Ramos (cell line): ENCODE results near the gene RBM24.

Experiments
- in situ Hi-C: fragments of 300-500 bp; cut with MboI; formaldehyde crosslinking; loops from one replicate; pipeline ENCODE4 v1.14.3; 2022; ENCODE audit warnings: low sequenced_read_pairs; ENCODE audit not compliant: unreplicated experiment

Gene RBM24

DNA sequence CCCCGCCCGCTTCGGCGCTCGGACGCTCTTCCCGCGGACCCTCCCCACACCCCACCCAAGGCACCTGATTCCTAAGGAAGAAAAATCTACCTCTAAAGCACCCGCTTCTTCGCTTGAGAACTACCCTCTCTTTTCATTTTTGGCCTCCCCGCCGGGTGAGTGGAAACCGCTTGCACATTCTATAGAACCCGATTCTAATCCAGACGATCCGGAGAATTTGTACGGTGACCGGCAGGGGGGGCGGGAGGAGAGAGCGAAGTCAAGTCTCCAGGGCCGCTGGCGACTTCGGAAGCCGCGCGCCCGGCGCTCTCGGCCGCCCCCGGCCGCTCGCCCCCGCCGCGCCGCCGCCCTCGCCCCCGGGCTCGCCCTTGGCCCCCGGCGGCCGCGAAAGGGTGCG lies at the start of gene RBM24:
RBM24 (plus strand) TSS at position 262 of the 397 bp plus-strand sequence. CDS start 221 bp downstream, outside the sequence.
- in situ Hi-C loops = no loop called here

DNA sequence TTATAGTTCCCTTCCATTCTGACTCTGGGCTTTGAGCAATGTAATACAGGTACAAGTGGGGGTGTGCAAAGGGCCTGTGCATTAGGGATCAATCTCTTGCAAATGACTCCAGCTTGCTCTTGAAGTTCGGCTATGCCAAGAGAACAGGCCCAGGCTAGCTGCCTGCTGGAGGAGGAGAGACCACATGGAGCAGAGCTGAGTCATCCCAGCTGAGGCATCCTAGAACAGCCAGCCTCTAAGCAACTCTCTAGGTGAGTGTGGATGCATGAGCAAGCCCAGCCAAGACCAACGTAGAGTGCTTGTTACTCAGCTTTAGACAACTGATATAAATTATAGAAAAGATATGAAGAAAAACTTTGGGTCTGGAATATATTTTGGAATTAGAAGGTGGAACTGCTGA lies 47.6 kb upstream of the RBM24 start:
- in situ Hi-C loops = no loop called here

DNA sequence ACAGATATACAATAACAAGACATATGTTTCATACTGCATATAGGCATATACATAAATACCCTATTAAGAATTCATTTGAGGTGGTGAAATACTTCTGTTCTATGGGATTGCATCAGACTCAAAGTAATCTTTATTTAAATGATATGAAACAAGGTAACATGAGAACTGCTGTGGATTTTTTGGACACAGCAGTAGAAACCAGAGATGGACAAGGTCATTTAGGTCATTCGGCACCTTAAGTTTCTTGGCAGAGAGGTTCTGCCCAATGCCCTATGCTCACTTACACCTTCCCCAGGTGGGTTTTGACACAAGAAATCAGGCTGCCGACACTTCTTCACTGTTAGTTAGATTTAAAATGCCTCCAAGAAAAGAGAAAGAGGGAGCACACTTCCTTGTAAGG lies 43.9 kb upstream of the RBM24 start:
- in situ Hi-C loops = no loop called here

DNA sequence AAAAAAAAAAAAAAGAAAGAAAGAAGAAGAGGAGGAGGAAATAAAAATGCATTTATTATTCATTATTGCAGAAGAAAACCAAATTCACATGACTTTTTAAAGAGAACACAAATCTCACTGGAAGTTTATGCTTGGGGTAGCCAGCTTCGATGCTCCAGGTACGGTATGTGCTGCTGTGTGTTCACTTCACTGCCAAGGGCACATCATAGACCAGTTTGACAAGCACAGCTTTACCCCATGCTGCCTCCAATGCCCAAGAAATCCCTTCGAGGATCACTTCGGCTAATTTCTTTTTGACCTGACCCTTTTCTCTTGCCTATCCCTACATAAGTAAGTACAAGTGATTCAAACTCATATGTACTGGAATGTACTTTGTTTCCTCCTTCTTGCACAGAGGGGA lies 41.9 kb upstream of the RBM24 start:
- in situ Hi-C loops = no loop called here

DNA sequence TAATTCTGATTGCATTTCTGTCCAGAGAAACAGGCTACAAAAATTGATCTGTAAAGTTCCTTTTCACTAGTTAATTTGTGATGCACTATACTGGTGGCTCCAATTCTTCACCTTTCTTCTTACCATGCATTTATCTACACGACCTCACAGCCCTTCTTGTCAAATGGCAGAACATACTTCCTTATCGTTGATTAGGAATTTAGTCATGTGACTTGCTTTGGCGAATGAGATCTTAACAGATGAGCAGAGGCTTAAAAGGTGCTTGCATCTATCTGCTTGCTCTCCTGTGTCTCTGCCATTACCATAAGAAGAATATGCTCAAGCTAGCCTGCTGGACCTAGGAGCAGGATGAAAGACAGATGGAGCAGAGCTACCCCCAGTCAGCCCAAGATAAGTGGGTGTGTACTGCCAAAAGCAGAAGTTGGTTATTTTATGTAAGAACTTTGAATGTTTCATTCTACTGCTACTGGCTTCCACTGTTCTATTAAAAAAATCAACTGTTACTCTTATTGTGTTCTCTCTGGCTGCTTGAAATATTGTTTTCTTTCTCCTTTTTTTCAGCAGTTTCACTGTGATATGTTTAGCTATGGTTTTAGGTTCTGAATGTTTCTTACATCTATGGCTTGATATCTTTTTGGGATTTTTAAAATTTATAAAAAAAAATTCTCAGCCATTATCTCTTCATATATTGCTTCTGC lies 40.2 kb upstream of the RBM24 start:
- in situ Hi-C loops = no loop called here

DNA sequence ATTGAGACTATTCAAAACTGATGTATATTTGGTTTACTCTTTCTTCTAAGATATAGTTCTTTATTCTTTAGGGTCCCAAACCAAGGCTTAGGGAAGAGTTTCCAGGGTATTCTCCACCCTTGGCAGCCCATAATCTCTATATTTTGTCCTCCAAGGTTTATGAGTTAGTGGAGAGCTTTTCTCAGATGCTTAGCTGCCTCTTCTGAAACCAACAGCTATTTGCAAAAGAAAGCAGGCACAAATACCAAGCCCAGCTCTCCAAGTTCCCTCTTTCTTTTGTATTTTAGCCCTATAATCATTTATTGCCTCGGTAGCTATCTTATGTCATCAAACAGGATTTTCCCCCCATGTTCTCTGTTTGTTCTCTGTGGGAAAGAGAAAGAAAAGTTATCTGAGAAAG lies 39.1 kb upstream of the RBM24 start:
- in situ Hi-C loops = no loop called here

DNA sequence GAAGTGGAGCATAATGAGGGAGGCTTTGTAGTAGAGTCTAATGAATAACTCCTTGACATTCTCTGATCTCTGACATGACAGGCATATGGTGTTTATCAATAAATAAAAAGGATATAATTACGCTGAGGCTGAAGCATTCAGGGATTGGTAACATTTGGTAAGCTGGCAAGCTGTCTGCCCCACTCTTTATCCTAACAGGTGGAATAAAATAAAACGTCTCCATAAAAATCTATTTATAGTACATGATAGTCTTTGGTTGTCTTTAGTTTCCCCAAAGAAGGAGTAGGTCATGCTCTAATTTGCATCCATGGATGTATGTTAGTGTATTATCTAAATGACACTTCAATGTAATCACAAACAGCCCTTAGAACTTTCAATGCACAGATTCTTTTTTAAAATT lies 30.9 kb upstream of the RBM24 start:
- in situ Hi-C loops = no loop called here

DNA sequence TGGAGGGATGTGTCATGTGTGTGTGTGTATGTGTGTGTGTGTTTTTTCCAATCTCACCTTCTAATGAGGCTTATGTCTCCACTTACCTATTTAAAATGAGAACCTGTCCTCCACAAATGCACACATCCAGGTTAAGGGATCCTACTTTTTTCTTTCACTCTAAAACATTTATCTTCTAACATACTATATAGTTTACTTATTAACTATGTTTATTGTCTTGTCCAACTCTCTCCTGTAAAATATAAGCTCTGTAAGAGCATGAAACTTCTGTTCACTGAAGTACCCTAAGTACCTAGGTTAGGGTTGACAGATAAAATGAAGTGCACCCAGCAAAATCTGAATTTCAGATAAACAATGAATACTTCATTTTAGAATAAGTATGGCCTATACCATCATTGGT lies 29.2 kb upstream of the RBM24 start:
- in situ Hi-C loops = no loop called here

DNA sequence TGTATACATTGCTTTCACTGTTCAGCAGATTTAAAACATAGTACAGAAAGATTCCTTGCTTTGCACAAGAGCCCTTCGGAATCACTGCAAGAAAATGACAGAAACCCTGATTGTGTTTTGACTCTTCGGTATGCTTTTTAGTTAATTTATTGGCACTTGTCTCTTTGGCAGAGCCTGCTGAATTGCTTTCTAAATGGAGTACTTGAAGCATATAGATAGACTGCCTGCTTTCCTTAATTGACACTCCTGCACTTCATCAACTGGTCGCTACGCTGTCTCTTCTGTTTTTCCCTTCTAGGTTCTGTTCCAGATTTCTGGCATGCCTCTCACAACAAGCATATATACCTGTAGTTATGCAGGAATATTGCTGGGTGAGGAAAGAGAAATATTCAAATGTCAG lies 22.4 kb upstream of the RBM24 start:
- in situ Hi-C loops = no loop called here

DNA sequence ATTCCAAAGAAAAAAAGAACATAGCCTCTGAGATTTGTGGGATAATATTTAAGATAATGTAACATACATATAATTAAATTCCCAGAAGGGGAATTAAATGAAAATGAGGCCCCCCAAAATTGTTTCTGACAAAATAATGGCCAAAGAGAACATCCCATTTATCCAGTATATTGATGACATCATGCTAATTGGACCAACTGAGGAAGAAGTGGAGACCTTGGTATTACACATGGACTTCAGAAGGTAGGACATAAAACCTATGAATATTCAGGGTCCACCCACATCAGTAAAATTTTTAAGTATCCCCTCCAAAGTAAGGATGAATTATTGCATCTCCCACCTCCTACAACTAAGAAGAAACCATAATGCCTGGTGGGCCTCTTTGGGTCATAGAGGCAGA lies 15.6 kb upstream of the RBM24 start:
- in situ Hi-C loops = no loop called here

DNA sequence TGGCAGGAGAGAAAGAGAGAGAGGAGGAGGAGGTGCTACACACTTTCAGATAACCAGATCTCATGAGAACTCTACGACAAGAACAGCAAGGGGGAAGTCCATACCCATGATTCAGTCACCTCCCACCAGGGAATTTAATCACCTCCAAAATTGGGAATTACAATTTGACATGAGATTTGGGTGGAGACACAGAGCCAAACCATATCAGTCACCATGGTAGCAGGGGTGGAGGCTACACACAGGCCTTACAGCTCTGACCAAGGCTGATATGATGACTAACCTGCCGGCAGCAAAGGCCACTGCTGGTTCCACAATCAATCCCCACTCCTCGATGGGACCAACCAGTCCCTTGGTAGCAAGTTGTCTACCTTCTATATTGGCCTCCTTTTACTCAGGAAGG lies 13.6 kb upstream of the RBM24 start:
- in situ Hi-C loops = no loop called here

DNA sequence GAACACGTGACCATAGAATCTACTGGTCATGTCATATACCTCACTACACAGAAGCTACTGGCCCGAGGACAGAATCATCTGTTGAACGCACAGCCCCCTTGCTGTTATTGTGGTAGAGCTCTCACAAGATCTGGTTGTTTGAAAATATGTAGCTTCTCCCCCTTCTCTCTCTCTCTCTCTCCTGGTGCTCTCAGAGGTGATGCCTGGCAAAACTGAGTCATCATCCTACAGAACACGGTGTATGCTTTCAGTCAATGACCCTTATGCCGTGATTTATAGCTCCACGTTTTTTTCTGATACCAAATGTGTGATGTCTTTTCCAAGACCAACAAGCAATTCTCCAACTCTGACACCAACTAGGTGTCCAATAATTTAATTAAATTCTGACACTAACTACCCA lies 13.0 kb upstream of the RBM24 start:
- in situ Hi-C loops = no loop called here

DNA sequence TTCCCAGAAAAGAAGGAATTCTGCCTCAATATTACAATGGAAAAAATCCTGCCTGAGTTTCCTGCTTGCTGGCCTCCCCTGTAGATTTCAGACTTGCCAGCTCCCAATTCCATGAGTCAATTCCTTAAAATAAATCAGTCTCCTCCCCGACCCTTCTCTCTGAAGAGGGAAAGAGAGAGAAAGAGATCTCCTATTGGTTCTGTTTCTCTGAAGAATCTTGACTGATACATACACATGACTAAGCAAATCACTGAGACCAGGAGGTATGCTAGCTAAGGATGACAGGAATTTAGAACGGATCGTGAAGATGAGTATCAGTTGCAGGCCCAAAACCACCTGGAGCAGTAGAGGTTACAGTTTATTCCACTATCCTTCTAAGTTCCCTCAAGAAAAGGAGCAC lies 11.3 kb upstream of the RBM24 start:
- in situ Hi-C loops = no loop called here

DNA sequence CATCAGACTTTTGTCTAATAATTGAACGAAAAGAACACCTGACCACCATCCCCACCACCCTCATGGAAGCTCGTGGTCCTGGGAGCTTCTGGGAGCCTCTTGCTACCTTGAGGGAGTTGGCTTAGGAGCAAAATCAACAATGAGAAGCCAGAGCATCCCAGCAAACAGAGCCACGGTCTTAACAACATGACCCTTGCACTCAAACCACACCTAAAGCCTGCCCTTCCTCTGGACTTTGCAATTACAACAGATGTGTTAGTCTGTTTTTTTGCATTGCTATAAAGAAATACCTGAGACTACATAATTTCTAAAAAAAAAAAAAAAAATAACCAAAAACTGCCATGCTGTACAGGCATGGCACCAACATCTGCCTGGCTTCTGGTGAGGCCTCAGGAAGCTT lies 9.5 kb upstream of the RBM24 start:
- in situ Hi-C loops = no loop called here

DNA sequence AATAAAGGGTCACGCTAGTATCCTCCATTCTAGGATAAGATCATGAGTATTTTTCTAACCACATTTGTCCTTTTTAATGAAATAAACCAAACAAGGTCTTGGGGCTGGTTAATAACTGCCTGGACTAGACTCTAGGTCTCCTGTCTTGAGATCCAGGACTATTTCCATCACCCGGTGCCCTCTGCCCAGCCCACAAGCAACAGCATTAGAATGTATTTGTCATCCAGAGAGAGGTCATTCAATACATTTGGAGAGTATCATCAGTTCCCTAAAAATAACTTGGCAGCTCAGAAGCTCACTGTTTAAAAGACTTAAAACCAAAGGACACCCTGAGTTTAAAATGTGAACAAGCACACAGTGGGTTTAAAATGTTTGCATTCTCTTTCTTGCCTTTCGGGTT lies 4.4 kb upstream of the RBM24 start:
- in situ Hi-C loops = no loop called here

DNA sequence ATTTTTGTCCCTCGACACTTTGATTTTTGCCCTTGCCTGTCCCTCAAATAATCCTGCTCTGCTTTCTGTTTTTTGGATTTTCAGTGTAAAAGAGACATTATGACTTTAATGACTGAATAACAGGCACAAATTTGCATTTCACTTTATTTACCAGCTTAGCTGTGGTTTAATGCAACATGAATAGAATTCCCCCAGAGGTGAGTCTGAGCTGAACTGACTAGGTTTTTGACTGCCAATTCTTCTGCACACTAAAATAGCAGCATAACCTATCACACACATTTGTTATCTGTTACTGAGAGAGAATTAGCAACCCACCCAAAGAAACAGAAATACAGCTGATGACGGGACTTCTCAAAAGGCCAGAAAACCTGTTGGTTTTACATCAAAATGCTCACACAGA lies 3.9 kb upstream of the RBM24 start:
- in situ Hi-C loops = no loop called here

DNA sequence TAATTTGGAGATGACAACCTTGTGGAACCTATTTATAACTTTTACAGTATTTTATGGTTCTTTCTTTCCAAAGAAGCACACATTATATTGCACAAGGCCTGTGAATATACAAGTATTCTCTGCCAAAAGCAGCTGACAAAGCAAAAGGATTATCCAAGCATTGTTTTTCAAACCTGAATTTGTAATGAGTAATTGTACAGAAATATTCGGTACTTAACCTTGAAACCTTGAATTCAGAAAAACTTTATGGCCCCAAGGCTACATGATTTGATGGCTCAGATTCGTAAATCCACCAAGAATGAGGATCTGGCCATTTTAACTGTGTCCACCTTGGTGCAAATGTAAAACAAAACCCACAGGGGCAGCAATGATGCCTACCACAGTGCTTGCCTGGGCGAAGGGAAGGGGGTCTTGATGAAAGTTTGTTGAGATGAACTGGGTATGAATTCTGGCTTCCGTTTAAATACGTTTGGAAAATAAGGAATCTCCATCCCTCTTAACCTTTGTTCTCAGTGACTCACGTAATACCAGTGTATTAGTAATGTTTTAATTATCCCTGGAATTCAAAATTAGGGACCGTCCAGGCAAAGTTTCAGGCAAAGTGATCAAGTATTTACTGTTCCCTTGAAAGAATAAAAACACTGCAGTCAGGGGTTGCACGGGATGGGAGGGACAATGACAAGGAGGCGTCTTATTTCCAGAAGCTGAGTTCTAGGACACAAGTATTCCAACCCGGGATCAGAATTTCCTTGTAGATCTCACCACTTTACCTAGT lies 2.7 kb upstream of the RBM24 start:
- in situ Hi-C loops = no loop called here

DNA sequence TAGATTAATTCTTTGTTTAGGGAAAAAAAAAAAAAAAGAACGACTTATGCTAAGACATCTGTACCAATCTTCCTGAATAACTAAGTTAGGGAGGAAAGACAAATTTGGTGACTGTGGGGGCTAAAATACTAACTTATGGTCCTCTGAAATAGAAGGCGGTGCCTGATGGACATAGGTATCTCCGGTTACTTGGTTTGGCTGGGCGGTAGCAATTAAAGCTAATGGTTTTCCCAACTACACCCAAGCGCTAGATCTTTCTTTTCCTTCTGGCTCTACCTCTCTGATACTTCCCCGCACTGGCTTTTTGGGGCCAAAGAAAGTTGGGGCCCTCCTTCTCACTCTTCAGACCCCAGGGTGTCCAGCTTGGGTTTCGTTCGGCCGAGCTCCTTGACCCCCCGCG lies 1.0 kb upstream of the RBM24 start:
- in situ Hi-C loops = no loop called here

DNA sequence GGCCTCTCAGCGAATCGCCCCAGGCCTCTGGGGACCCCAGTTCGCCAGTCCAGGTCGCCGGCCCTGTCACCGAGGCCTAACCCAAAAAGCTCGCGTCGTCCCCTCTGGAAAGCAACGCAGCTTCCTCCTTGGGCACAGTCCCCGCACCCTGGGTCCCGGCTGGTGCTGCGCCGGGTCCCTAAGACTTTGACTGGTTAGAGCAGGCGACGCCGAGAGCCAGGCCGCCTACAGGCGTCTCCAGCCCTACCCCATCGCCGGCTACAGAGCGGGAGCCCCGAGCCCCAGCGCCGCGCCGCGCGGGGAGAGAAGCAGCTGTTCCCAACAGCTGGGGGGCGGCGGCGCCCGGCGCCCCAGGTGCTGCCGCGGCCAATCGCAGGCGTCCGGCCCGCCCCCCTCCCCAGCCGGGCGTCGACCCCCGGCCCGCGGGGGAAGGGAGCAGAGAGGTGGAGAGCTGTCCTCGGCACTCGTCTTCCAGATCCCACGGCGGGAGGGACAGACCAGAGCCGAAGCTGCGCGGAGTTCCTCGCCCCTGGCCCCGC lies 540 bp upstream of the RBM24 start:
- in situ Hi-C loops = no loop called here

DNA sequence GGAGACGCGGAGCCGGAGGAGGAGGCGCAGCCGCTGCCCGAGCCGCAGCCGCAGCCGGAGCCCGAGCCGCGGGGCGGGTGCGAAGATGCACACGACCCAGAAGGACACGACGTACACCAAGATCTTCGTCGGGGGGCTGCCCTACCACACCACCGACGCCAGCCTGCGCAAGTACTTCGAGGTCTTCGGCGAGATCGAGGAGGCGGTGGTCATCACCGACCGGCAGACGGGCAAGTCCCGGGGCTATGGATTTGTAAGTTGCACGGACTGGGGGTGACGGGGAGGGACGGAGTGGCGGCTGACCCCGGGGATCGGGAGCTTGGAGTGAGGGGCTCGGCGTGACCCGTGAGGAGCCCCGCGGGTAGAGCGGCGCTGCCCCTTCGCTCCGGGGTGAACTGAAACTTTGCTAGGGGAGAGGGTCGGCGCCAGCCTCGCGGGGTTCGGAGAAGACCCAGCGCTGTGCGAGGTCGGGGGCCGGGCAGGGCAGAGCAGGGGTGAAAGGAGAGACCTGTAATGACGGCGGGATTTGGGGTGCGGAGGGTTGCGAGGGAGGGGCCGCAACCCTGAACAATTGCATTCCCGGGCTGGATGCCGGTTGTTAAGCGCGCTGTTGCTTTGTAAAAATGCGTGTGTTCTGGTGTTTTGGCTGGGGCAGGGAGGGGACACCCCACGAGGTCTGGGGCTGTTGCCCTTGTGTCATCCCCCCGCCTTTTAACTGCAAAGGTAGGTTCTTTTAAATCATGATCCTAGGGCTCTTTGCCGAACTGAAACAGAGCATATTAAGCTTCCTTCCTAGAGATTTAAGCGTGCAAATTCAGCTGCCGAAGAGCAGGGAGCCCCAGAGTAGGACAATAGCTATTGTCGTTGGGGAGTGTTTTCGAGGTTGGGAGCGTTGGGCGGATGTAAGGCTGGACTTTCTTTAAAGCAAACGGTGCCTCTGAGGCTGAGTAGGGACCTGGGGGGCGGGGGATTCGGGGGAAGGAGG lies 628 bp downstream of the RBM24 start:
- in situ Hi-C loops = no loop called here

DNA sequence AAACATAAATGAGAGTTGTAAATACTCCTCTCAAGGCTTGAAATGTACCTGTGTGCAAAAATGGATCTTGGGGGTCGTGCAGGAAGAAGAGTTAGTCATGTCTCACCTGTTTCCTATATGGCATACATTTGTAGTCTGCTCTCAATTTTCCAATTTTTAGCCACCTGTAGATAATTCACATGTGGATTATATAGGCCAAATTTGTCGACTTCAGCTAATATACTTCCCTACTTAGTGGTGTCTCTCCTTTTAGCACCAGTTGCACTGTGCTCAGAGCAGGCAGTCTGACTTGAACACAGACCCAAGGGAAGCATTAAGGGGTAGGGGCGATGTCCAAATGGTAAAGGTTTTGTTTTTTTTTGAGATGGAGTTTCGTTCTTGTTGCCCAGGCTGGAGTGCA lies 1.9 kb downstream of the RBM24 start:
- in situ Hi-C loops = no loop called here
